HG03175 (cell line): ENCODE results near the gene PDK1.

Experiments
- ATAC-seq: cut with Tn5 transposase; IDR thresholded peaks from one replicate; pipeline ENCODE4 v1.9.1; 2021; ENCODE audit warnings: mild to moderate bottlenecking, moderate library complexity; ENCODE audit not compliant: unreplicated experiment

PDK1 gene

GRCh38 chr2:172639823-172640222, 83.9 kb downstream of the PDK1 start:
- no peak for ATAC-seq

DNA sequence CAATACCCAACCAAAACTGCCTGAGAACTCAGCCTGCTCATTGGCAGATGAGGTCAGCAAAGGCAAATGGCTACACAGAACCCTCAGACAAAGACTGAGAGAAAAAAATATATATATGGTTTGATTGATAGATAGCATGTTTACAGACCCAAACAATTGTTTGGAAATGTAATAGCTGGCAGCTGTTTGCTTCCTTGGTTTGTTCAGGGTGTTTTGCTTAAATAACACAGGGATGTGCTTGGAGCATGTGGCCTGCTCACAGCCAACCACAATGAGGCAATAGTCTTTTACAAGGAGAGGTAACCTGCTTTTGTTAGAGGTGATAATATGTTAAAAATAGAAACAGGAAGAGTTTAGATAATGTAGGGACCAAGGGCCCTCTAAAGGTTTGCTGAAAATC, 84.5 kb downstream of the PDK1 start:
- ATAC-seq: no peak

GRCh38 chr2:172642301-172643020, 86.6 kb downstream of the PDK1 start:
- ATAC-seq: no peak

DNA sequence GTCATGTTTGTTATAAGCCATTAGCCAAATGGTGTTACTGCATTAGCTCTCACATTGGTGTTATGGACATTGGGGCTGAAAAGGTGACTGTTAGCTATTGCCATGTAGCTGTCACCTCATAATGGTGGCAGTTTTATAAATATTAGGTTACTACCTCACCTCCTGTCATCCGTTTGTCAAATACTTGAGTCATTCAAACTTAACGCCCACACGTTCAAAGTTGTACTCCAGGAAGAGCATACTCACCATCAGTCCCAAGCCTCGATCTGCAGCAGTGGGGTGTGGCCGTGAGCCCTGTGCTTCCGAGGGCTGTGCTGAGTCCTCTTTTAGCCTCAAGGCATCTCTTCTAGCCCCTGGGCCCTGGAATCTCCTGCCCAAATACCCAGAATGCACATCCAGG, 87.3 kb downstream of the PDK1 start:
- no peak for ATAC-seq

GRCh38 chr2:172647439-172647838, 91.5 kb downstream of the PDK1 start:
- ATAC-seq: no peak

DNA sequence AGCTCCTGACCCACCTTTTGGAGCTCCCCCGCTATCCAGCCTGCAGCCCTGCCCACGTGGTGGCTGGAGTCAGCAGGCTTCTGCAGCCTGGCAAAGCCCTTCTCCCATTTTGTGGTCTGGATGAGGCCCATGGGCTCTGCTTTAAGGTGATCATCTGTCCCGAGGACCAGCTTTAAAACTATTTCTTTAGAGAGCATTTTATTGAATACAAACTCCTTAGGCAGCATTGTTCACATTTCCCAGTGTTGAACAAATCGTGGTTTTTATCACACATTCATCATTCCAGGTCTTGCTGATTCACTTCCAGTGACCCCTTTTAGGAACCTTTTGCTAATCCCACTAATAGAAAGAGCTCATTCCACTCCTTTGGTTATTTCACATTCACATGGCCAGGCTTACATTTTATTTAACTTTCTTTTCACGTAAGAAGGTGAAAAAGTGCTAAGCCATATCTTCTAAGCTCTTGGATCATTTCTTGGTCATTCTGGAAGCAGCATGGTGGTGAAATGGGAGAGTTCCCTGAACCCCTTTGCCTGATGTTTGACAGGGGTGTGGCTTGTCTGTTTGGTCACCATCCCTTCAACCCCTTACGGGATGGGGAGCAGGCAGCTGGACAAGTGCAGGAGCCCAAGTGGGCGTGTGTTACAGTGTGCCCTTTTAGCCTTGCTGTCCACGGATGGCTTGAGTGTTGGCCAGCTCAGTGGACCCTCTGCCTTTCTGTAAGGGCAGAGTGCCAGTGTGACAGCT, 99.4 kb downstream of the PDK1 start:
- no peak for ATAC-seq

GRCh38 chr2:172655838-172656573, 100.1 kb downstream of the PDK1 start:
- no peak for ATAC-seq
